Measurements from ENCODE around the gene EFCAB11. TPM values are rescaled to one million over a fixed set of nuclear protein-coding genes. Genes with fewer than 3 reads are reported as not detected.

The EFCAB11 gene
- total RNA-seq, 3 donors from 2014 or later: 6.0 to 10.2 (median 6.3) TPM

GRCh38 chr14:89957376-89957775 lies 2.8 kb upstream of the EFCAB11 start:
- no peak for ATAC-seq
- Histone ChIP-seq H3K4me3 (no peak overlapping the region), H3K36me3 (ENCODE audit: low read depth) (no peaks in the 10 kb centered on the region), H3K4me1 (ENCODE audit: low read depth) (peaks cover 17% of the 10 kb centered on the region), H3K9me3 (no peaks in the 10 kb centered on the region)
- intact Hi-C loops (cut with DNase I, micrococcal nuclease): no loop called here
- no peak for TF ChIP-seq CTCF (IDR thresholded peaks at IDR 0.05)
- no peak for DNase-seq

- H3K36me3 ChIP-seq (ENCODE audit: low read depth): no peaks in the 10 kb centered on the region
- H3K4me1 ChIP-seq (ENCODE audit: low read depth): peaks cover 17% of the 10 kb centered on the region
- no peaks in the 10 kb centered on the region for H3K9me3 ChIP-seq
- no peak for TF ChIP-seq CTCF (IDR thresholded peaks at IDR 0.05)
- DNase-seq (peak in 1 of 3 donors; percentile 16), ATAC-seq (no peak)
- intact Hi-C loops (cut with DNase I, micrococcal nuclease): no loop called here
- peak overlapping the region; percentile 60 for H3K4me3 ChIP-seq
Measured at GRCh38 chr14:89956661-89957009, 2.1 kb upstream of the EFCAB11 start.

- ATAC-seq (peak; percentile 89), DNase-seq (peak; percentile 98 to 99 (median 98))
- Histone ChIP-seq H3K36me3 (ENCODE audit: low read depth) (no peaks in the 10 kb centered on the region), H3K9me3 (no peaks in the 10 kb centered on the region), H3K4me3 (peak within 1 kb of the TSS; percentile 60), H3K4me1 (ENCODE audit: low read depth) (peaks cover 17% of the 10 kb centered on the region)
- intact Hi-C loops (cut with DNase I, micrococcal nuclease): no loop called here
- TF ChIP-seq CTCF (IDR thresholded peaks at IDR 0.05): no peak
Measured at GRCh38 chr14:89955745-89956660, 1.5 kb upstream of the EFCAB11 start, which contains the start of gene TDP1. Gene TDP1, plus strand, starts transcription at chr14:89955927. Its CDS starts 7,188 bp downstream, at chr14:89963115.

- intact Hi-C loops (cut with DNase I, micrococcal nuclease): no loop called here
- TF ChIP-seq CTCF (IDR thresholded peaks at IDR 0.05): no peak
- peak overlapping the region; percentile 60 for H3K4me3 ChIP-seq
- ATAC-seq (peak; percentile 32), DNase-seq (peak in 1 of 3 donors; percentile 29)
- H3K36me3 ChIP-seq (ENCODE audit: low read depth): no peaks in the 10 kb centered on the region
- no peaks in the 10 kb centered on the region for H3K9me3 ChIP-seq
- peaks cover 17% of the 10 kb centered on the region for H3K4me1 ChIP-seq (ENCODE audit: low read depth)
Measured at GRCh38 chr14:89955022-89955744, 653 bp upstream of the EFCAB11 start.

GRCh38 chr14:89953602-89954001 lies 928 bp downstream of the EFCAB11 start:
- Histone ChIP-seq H3K36me3 (ENCODE audit: low read depth) (no peaks in the 10 kb centered on the region), H3K4me3 (no peak overlapping the region)

More at GRCh38 chr14:89953602-89954001, 928 bp downstream of the EFCAB11 start:
- Histone ChIP-seq H3K4me1 (ENCODE audit: low read depth) (peaks cover 17% of the 10 kb centered on the region), H3K9me3 (no peaks in the 10 kb centered on the region)
- intact Hi-C loops (cut with DNase I, micrococcal nuclease): no loop called here
- DNase-seq: no peak
- TF ChIP-seq CTCF (IDR thresholded peaks at IDR 0.05): no peak
- ATAC-seq: no peak
